GM18508 (cell line): Measurements from ENCODE around the gene HAUS8.

Experiments
- ATAC-seq: cut with Tn5 transposase; IDR thresholded peaks from one replicate; pipeline ENCODE4 v1.9.1; 2021; ENCODE audit warnings: moderate number of reproducible peaks; ENCODE audit not compliant: insufficient read depth, unreplicated experiment

HAUS8 gene

DNA sequence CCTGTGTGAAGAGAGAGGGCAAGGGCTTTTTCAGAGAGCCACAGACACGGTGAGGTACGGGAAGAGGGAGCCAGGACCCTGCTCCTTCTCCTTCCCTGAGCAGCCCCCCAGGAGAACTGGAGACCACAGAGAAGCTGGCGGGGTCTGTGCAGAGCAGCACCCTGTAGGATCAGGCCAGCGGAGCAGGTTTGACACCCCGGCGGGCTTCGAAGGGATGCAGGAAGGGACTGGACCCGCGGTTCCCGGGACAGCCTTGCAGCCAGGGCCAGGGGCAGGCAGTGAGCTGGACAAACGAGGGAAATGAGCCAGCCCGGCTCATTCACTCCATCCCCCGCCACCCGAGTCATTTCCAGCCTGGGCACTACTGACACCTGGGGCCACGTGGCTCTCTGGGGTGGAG, 70.9 kb downstream of the HAUS8 start:
- ATAC-seq = no peak

DNA sequence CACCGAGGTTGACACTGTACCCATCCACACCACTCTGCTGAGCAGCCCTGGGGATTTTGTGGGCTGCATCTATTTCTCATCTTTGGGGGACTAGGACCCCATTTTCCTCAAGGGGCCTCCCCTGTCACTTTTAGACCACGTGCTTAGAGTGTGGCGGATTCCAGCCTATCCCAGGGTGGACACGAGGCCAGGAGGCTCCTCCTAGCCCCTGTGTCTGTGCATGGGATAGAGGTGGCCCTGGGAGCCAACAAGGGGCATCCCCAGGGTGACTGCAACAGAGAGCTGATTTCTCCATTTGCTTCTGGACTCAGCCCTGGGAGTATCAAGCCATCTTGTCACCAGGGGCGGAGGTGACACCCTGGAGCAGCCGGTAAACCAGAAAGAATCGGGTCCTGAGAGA, 72.8 kb downstream of the HAUS8 start:
- ATAC-seq = no peak

DNA sequence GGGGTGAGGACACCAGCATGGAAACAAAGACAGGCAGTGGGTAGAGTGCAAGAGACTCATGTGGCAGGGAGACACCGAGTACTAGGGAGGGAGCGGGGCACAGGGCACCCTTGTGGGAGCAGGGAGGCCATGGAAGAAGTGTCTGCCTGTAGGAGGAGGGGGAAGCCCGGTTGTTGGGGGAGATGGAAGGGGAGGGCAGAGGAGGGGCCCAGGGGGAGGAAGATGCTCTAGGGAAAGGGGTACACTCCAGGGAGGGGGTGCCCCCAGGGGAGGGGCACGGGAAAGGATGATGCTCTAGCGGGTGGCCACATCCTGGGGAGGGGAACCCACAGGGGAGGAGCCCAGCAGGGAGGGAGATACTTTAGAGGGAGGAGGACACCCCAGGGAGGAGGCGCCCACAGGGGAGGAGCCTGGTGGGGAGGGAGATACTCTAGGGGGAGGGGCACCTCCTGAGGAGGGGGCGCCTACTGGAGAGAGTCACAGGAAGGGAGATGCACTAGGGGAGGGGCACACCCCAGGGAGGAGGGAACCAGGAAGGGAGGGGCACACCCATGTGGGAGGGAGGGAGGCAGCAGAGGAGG, 73.6 kb downstream of the HAUS8 start:
- no peak for ATAC-seq
